ENCODE data around the gene SLCO3A1.

SLCO3A1 gene

GRCh38 chr15:92111291-92111690, 257.8 kb downstream of the SLCO3A1 start:
- no peak for DNase-seq

GRCh38 chr15:92111751-92112150, 258.2 kb downstream of the SLCO3A1 start:
- DNase-seq: no peak

- no peak for DNase-seq
Observed at GRCh38 chr15:92112180-92112579, 258.7 kb downstream of the SLCO3A1 start.

GRCh38 chr15:92112711-92113110, 259.2 kb downstream of the SLCO3A1 start:
- DNase-seq: no peak

GRCh38 chr15:92113832-92114231, 260.3 kb downstream of the SLCO3A1 start:
- DNase-seq: no peak

GRCh38 chr15:92115834-92116233, 262.3 kb downstream of the SLCO3A1 start:
- DNase-seq: no peak

GRCh38 chr15:92116330-92116729, 262.8 kb downstream of the SLCO3A1 start:
- DNase-seq: no peak

GRCh38 chr15:92117261-92117731, 263.8 kb downstream of the SLCO3A1 start:
- DNase-seq: no peak

GRCh38 chr15:92118162-92118935, 264.8 kb downstream of the SLCO3A1 start:
- DNase-seq: no peak

GRCh38 chr15:92118936-92119325, 265.4 kb downstream of the SLCO3A1 start:
- no peak for DNase-seq

- no peak for DNase-seq
Observed at GRCh38 chr15:92120094-92120795, 266.7 kb downstream of the SLCO3A1 start.

GRCh38 chr15:92121047-92121446, 267.5 kb downstream of the SLCO3A1 start:
- no peak for DNase-seq

GRCh38 chr15:92122259-92122658, 268.8 kb downstream of the SLCO3A1 start:
- DNase-seq: no peak

GRCh38 chr15:92123962-92124656, 270.6 kb downstream of the SLCO3A1 start:
- no peak for DNase-seq

- DNase-seq: no peak
Observed at GRCh38 chr15:92124657-92125010, 271.1 kb downstream of the SLCO3A1 start.

GRCh38 chr15:92128788-92129187, 275.3 kb downstream of the SLCO3A1 start:
- no peak for DNase-seq

GRCh38 chr15:92130244-92130643, 276.7 kb downstream of the SLCO3A1 start:
- DNase-seq: no peak

GRCh38 chr15:92130906-92131305, 277.4 kb downstream of the SLCO3A1 start:
- no peak for DNase-seq

- DNase-seq: no peak
Observed at GRCh38 chr15:92132982-92133755, 279.7 kb downstream of the SLCO3A1 start.

GRCh38 chr15:92140796-92141195, 287.3 kb downstream of the SLCO3A1 start:
- DNase-seq: no peak

GRCh38 chr15:92141607-92142006, 288.1 kb downstream of the SLCO3A1 start:
- DNase-seq: no peak

- DNase-seq: no peak
Observed at GRCh38 chr15:92142242-92143232, 289.0 kb downstream of the SLCO3A1 start.
